Measurements from ENCODE around the gene CFAP410.
"Not testable (repeated sequence)": the region's sequence is repeated elsewhere in the genome, so short reads cannot be mapped to it uniquely, and the experiment has no call there.

Gene CFAP410

DNA sequence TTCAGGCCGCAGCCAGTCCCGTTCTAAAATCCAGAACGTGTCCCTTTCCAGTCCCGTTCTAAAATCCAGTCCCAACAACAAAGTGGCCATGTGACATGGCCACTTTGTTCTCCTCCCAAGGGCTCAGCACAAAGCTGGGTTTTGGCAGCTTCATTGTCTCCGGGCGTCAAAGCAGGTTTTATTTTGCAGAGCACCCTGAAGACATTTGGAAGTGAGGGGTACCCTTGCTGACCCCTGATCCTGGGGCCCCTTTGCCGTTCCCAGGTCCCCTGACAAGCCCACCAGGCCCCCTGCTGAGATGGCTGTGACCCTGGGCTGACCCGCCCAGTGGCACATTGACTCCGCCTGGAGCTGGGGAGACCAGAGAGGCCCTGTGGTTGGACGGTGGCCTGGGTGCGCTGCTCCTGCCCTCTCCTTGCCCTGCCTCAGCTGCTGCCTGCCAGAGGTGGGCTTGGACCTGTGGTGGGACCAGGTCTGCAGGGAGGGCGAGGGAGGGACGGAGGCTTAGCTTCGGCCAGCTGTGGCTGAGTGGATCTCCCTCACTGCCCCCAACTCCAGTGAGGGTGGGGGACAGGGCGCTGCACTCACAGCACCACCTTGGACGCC lies 35.1 kb downstream of the CFAP410 start:
- TF ChIP-seq, protein P1, sequence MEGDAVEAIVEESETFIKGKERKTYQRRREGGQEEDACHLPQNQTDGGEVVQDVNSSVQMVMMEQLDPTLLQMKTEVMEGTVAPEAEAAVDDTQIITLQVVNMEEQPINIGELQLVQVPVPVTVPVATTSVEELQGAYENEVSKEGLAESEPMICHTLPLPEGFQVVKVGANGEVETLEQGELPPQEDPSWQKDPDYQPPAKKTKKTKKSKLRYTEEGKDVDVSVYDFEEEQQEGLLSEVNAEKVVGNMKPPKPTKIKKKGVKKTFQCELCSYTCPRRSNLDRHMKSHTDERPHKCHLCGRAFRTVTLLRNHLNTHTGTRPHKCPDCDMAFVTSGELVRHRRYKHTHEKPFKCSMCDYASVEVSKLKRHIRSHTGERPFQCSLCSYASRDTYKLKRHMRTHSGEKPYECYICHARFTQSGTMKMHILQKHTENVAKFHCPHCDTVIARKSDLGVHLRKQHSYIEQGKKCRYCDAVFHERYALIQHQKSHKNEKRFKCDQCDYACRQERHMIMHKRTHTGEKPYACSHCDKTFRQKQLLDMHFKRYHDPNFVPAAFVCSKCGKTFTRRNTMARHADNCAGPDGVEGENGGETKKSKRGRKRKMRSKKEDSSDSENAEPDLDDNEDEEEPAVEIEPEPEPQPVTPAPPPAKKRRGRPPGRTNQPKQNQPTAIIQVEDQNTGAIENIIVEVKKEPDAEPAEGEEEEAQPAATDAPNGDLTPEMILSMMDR (IDR thresholded peaks at IDR 0.05; ENCODE audit: extremely low read depth, missing control alignments), result no peak
- DNase-seq (ENCODE audit: low spot score), result no peak

DNA sequence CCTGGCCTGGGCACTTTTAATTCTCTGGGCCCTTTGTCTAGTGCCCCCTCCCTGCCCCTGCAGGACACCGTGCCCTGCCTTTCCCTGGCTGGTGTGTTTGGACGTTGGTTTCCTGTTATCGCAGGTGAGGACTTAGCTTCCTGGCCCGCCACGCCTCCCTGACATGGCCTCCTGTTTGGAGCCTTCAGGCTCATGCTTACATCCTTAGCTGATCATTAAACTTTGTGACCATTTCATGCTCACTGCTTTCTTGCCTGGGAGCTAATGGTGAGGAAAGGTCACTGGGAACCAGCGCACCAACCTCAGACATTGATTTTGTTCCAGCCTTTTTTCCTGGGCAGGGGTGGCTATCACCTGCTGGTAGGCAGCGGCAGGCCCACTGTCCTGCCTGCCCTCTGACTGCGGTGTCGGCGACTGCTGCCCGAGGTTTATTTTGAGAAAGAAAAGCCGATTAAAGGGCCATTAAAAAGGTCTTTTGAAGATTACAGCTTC lies 35.7 kb downstream of the CFAP410 start:
- no peak for DNase-seq (ENCODE audit: low spot score)
- TF ChIP-seq, protein P1 (IDR thresholded peaks at IDR 0.05; ENCODE audit: extremely low read depth, missing control alignments), result no peak

DNA sequence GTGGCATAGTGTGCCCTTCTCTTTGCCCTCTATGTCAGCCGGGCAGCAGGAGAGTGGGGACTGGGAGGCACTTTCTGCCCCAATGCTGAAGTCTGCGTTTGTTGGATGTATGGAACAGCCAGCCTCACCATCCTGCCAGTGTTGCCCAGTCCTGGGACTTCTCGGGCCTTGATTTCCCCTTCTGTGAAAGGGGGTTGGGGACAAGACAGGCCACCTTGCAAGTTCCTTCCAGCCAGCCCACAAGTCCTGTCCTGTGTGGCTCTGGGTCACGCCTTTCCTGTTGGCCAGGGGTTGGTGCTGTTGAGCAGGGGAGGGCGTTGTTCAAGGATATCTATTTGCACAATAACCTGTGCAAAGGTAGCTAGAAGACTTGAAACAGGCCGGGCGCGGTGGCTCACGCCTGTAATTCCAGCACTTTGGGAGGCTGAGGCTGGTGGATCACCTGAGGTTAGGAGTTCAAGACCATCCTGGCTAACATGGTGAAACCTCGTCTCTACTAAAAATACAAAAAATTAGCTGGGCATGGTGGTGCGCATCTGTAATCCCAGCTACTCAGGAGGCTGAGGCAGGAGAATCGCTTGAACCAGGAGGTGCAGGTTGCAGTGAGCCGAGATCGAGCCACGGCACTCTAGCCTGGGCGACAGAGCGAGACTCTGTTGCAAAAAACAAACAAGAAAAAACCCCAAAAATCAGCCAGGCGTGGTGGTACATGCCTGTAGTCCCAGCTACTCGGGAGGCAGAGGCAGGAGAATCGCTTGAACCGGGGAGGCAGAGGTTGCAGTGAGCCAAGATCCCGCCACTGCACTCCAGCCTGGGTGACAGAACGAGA lies 36.4 kb downstream of the CFAP410 start:
- DNase-seq (ENCODE audit: low spot score), result not testable (repeated sequence)

DNA sequence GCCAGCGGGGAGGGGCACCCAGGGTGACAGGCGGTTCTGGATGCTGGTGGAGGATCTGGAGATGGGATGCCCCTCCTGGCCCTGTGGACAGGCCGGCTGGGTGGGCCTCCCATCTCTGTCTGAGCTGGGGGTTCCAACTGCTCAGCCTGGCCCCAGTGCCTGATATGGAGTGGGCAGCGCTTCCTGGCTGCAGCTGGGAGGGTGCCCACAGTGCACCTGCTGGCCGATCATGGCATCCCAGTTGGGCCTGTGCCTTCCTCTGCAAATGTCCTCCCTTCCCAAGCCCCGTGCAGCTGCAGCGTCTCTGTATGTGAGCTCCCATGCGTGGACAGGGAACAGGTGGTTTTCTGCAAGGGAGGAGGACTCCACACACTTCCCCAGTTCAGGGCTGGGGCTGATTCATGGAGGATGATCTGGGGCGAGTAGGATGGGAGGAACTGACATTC lies 37.2 kb downstream of the CFAP410 start:
- TF ChIP-seq, protein P1 (IDR thresholded peaks at IDR 0.05; ENCODE audit: extremely low read depth, missing control alignments), result no peak
- no peak for DNase-seq (ENCODE audit: low spot score)

DNA sequence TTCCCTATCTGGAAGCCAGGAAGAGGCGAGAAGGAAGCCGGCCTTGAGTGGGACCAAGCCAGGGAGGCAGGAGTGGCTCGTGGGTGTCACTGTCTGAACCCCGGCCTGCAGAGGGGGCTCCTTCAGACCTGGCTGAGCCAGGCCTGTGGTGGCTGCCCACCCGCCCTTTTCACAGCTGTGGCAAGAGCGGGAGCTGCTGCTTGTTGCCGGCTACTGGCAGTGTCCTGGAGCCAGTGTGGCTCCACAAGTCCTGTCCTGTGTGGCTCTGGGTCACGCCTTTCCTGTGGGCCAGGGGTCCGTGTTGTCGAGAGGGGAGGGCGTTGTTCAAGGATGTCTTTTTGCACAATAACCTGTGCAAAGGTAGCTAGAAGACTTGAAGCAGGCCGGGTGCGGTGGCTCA lies 38.0 kb downstream of the CFAP410 start:
- DNase-seq (ENCODE audit: low spot score), result no peak
- TF ChIP-seq, protein P1 (IDR thresholded peaks at IDR 0.05; ENCODE audit: extremely low read depth, missing control alignments), result no peak

DNA sequence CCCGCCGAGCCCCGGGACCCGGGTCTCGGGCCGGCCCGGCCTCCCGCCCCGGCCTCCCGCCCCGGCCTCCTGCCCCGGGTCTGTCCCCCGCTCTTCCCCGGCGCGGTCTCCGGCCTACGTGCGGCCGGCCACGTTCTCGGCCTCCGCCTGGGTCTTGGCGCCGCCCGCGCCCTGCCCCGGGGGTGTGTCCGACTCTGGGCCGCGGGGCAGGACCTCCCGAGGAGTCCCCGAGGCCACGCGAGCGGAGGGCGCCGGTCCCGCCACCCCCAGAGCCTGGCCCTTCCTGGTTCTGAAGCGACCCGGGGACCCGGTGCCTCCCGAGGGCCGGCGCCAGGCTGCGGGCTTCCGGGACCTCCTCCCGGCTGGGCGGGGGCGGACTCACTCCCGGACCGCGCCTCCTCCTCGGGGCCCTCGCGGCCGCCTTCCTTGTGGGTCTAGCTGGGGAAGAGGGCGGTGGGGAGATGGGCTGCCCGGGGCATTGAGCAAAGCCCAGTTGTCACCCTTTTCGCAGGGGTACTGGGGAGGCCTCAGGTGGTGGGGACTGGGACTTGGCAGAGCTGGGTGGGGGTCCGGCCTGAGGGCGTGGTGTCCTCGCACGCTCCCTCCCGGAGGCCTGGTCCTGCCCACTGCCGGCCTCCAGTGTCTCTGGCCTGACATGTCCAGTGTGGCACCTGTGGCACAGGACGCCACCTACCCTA lies 38.8 kb downstream of the CFAP410 start:
- DNase-seq (ENCODE audit: low spot score), result peak; percentile 91
- TF ChIP-seq, protein P1 (IDR thresholded peaks at IDR 0.05; ENCODE audit: extremely low read depth, missing control alignments), result no peak

DNA sequence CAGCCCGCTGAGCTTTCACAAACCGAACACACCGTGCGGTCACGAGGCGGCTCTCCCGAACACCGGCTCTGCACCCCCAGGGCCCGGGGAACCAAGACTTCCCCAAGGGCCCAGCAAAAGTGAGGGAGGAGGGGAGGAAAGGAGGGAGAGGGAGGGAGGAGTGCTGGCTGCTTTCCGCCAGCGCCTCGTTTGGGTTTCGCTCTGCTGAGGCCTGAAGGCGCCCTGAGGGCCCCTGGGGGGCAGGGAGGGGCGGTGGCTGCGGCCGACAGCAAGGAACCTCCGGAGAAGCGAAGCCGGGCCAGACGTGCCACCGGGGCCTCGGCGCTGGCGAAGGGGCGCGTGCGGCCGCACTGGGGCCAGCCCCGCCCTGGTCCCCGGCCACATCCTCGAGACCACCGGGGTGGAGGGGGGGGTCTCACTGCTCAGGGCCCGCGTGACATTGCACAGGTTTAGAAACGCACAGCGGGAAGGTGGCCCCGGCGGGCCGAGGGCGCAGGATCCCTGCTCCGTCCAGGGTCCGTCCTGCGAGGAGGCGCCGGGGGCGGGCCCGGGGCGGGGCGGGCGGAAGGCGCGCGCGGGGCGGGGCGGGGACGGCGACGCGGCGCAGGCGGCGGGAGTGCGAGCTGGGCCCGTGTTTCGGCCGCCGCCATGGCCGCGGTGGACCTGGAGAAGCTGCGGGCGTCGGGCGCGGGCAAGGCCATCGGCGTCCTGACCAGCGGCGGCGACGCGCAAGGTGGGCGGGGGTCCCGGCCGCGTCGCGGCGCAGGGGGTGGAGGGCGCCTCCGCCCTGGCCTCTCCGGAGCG lies 39.5 kb downstream of the CFAP410 start, which contains the start of gene PFKL:
Gene PFKL (plus strand): TSS at position 596 of the 804 bp plus-strand sequence. CDS start 53 bp downstream, at position 649.
- peak; percentile 98 for DNase-seq (ENCODE audit: low spot score)
- TF ChIP-seq, protein P1 (IDR thresholded peaks at IDR 0.05; ENCODE audit: extremely low read depth, missing control alignments), result no peak
